Astrocyte (in vitro differentiated cells and primary cell): ENCODE results near the gene MET.

Source experiments
- EZH2 ChIP-seq: IDR thresholded peaks from 2 replicates; pipeline ENCODE4 v1.6.1; 2012; ENCODE audit warnings: mild to moderate bottlenecking, low read length, inconsistent platforms; ENCODE audit not compliant: insufficient read depth
- TF ChIP-seq, protein P1 (sequence below): IDR thresholded peaks from 2 replicates; pipeline ENCODE4 v1.5.1; 2011; ENCODE audit warnings: low read depth, mild to moderate bottlenecking, inconsistent platforms, low read length, moderate library complexity; ENCODE audit not compliant: insufficient read depth

DNA sequence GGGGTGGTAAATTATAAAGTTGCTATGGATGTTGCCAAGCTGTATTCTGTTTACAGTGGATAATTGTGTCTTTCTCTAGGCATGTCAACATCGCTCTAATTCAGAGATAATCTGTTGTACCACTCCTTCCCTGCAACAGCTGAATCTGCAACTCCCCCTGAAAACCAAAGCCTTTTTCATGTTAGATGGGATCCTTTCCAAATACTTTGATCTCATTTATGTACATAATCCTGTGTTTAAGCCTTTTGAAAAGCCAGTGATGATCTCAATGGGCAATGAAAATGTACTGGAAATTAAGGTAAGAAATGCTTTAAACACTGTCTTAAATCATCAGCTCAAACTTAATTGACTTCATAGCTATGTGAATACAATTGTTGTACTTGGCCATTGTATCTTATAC lies 91.0 kb downstream of the MET start:
- TF ChIP-seq, protein P1, sequence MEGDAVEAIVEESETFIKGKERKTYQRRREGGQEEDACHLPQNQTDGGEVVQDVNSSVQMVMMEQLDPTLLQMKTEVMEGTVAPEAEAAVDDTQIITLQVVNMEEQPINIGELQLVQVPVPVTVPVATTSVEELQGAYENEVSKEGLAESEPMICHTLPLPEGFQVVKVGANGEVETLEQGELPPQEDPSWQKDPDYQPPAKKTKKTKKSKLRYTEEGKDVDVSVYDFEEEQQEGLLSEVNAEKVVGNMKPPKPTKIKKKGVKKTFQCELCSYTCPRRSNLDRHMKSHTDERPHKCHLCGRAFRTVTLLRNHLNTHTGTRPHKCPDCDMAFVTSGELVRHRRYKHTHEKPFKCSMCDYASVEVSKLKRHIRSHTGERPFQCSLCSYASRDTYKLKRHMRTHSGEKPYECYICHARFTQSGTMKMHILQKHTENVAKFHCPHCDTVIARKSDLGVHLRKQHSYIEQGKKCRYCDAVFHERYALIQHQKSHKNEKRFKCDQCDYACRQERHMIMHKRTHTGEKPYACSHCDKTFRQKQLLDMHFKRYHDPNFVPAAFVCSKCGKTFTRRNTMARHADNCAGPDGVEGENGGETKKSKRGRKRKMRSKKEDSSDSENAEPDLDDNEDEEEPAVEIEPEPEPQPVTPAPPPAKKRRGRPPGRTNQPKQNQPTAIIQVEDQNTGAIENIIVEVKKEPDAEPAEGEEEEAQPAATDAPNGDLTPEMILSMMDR: no peak
- TF ChIP-seq EZH2: no peak
